ENCODE results near the gene WNT7A.

GRCh38 chr3:13839253-13839652 lies 40.6 kb downstream of the WNT7A start:
- TF ChIP-seq CTCF (IDR thresholded peaks at IDR 0.05; ENCODE audit: extremely low read depth in 1 of 2, insufficient read depth in 1 of 2, low read depth in 1 of 2, low read length in 2 of 2) (no peak), POLR2A (IDR thresholded peaks at IDR 0.05; ENCODE audit: low read depth, low read length) (no peak), EZH2 (IDR thresholded peaks at IDR 0.05; ENCODE audit: borderline replicate concordance, low read depth, low read length, severe bottlenecking) (no peak)
